Upper lobe of left lung (tissue), 4 donors: ENCODE data around the gene TLN1.

Experiments
- EP300 ChIP-seq, 4 donors: sonication (generic); formaldehyde crosslinking; IDR thresholded peaks; one replicate each; pipeline ENCODE4 v1.5.1; 2017; ENCODE audit warnings: antibody characterized with exemption in 4 of 4, control low read depth in 2 of 4
- POLR2A ChIP-seq, 4 donors: fragments of 450-650 bp; IDR thresholded peaks; one replicate each; pipeline ENCODE4 v1.5.1; 2016 to 2017; ENCODE audit warnings: antibody characterized with exemption in 4 of 4, mild to moderate bottlenecking in 2 of 4
- POLR2AphosphoS5 ChIP-seq, 2 donors: sonication (generic); formaldehyde crosslinking; IDR thresholded peaks; one replicate each; pipeline ENCODE4 v1.5.1; 2017; ENCODE audit warnings: antibody characterized with exemption in 2 of 2
- TF ChIP-seq, protein P1 (sequence below), 6 experiments: fragments of 450-650 bp in 4 of 6; fragments of 200-600 bp in 2 of 6; sonication (generic) in 2 of 6; IDR thresholded peaks; one replicate each; pipeline ENCODE4 v1.5.1; 2016 to 2019; ENCODE audit warnings: antibody characterized with exemption in 6 of 6

DNA sequence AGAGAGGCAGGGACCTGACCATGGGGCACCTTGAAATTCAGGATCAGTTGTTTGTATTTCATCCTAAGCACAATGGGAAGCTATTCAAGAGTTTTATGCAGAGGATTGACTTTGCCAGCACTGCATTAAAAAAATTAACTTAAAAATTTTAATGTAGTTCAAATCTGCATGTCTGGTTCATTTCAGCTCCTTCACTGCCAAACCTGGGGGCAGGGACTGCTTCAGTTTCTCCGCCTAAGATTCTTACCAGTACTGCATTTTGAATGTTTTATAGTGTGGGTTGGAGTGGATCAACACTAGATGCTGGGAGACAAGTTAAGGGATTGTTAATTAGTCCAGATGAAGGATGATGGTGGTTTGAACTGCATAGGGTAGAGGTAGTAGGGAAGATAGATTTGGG, 37.8 kb upstream of the TLN1 start:
- no peak for TF ChIP-seq POLR2A (IDR thresholded peaks at IDR 0.05)
- TF ChIP-seq, protein P1, sequence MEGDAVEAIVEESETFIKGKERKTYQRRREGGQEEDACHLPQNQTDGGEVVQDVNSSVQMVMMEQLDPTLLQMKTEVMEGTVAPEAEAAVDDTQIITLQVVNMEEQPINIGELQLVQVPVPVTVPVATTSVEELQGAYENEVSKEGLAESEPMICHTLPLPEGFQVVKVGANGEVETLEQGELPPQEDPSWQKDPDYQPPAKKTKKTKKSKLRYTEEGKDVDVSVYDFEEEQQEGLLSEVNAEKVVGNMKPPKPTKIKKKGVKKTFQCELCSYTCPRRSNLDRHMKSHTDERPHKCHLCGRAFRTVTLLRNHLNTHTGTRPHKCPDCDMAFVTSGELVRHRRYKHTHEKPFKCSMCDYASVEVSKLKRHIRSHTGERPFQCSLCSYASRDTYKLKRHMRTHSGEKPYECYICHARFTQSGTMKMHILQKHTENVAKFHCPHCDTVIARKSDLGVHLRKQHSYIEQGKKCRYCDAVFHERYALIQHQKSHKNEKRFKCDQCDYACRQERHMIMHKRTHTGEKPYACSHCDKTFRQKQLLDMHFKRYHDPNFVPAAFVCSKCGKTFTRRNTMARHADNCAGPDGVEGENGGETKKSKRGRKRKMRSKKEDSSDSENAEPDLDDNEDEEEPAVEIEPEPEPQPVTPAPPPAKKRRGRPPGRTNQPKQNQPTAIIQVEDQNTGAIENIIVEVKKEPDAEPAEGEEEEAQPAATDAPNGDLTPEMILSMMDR (IDR thresholded peaks at IDR 0.05): no peak
- TF ChIP-seq EP300 (IDR thresholded peaks at IDR 0.05): no peak
- no peak for TF ChIP-seq POLR2AphosphoS5 (IDR thresholded peaks at IDR 0.05)
